ENCODE results near the gene CFAP92.

DNA sequence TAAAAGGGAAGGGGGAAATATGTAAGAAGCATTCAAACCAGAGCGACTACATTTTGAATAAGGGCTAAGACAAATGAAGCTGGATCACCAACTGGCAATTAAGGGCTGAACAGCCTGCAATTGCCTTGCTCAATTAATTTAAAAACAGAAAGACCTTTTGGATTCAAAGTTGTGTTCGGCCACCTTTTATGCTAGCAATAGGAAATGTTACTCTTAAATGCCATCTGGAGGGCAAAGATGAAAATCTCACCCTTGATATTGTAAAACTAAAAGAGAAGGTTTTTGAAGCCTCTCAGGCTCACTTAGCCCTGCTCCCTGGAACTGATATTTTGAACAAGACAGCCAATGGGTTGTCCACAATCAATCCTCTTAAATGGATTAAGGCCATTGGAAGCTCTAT, 70.3 kb downstream of the CFAP92 start:
- TF ChIP-seq RXRA (IDR thresholded peaks at IDR 0.05) (no peak), YY1 (IDR thresholded peaks at IDR 0.05) (no peak), SP1 (IDR thresholded peaks at IDR 0.05) (no peak), TAF1 (conservative IDR thresholded peaks at IDR 0.05) (no peak), GABPA (IDR thresholded peaks at IDR 0.05 in 1 of 2, conservative IDR thresholded peaks at IDR 0.05 in 1 of 2) (no peak), EGR1 (IDR thresholded peaks at IDR 0.05; ENCODE audit: low read depth in 2 of 2) (no peak), RAD21 (IDR thresholded peaks at IDR 0.05) (peak; percentile 22 to 32), FOXA1 (IDR thresholded peaks at IDR 0.05) (no peak)
- TF ChIP-seq, protein P1, sequence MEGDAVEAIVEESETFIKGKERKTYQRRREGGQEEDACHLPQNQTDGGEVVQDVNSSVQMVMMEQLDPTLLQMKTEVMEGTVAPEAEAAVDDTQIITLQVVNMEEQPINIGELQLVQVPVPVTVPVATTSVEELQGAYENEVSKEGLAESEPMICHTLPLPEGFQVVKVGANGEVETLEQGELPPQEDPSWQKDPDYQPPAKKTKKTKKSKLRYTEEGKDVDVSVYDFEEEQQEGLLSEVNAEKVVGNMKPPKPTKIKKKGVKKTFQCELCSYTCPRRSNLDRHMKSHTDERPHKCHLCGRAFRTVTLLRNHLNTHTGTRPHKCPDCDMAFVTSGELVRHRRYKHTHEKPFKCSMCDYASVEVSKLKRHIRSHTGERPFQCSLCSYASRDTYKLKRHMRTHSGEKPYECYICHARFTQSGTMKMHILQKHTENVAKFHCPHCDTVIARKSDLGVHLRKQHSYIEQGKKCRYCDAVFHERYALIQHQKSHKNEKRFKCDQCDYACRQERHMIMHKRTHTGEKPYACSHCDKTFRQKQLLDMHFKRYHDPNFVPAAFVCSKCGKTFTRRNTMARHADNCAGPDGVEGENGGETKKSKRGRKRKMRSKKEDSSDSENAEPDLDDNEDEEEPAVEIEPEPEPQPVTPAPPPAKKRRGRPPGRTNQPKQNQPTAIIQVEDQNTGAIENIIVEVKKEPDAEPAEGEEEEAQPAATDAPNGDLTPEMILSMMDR (IDR thresholded peaks at IDR 0.05; ENCODE audit: low read depth, low read length, missing input control), result peak; percentile 9
- TF ChIP-seq, protein P2, sequence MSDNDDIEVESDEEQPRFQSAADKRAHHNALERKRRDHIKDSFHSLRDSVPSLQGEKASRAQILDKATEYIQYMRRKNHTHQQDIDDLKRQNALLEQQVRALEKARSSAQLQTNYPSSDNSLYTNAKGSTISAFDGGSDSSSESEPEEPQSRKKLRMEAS (IDR thresholded peaks at IDR 0.05), result no peak
- TF ChIP-seq, protein P3, sequence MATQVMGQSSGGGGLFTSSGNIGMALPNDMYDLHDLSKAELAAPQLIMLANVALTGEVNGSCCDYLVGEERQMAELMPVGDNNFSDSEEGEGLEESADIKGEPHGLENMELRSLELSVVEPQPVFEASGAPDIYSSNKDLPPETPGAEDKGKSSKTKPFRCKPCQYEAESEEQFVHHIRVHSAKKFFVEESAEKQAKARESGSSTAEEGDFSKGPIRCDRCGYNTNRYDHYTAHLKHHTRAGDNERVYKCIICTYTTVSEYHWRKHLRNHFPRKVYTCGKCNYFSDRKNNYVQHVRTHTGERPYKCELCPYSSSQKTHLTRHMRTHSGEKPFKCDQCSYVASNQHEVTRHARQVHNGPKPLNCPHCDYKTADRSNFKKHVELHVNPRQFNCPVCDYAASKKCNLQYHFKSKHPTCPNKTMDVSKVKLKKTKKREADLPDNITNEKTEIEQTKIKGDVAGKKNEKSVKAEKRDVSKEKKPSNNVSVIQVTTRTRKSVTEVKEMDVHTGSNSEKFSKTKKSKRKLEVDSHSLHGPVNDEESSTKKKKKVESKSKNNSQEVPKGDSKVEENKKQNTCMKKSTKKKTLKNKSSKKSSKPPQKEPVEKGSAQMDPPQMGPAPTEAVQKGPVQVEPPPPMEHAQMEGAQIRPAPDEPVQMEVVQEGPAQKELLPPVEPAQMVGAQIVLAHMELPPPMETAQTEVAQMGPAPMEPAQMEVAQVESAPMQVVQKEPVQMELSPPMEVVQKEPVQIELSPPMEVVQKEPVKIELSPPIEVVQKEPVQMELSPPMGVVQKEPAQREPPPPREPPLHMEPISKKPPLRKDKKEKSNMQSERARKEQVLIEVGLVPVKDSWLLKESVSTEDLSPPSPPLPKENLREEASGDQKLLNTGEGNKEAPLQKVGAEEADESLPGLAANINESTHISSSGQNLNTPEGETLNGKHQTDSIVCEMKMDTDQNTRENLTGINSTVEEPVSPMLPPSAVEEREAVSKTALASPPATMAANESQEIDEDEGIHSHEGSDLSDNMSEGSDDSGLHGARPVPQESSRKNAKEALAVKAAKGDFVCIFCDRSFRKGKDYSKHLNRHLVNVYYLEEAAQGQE (IDR thresholded peaks at IDR 0.05), result no peak

Data from liver (tissue), 3 donors.